Endothelial cell of umbilical vein (primary cell): ENCODE data around the gene EIF4E3. TPM values are rescaled to one million over a fixed set of nuclear protein-coding genes. Genes with fewer than 3 reads are reported as not detected.

Source experiments
- BruUV-seq: library from RNA; stranded (reverse); fragments of 400-500 nt; replicated peaks from 2 replicates; lab custom pipeline; 2021; lab: Mats Ljungman, UMichigan
- CTCF ChIA-PET: fragments of 300-600, 350-600 bp; sonication (Branson Sonifier 250); formaldehyde crosslinking; loops from one replicate; lab custom pipeline; 2021; ENCODE audit warnings: antibody characterized with exemption, inconsistent platforms; lab: Charles Lee
- POLR2A ChIA-PET: fragments of 300-600, 350-600 bp; sonication (Branson Sonifier 250); formaldehyde crosslinking; loops from one replicate; lab custom pipeline; 2021; ENCODE audit warnings: antibody characterized with exemption, inconsistent platforms; lab: Charles Lee
- DNase-seq: peaks from one replicate; pipeline ENCODE4 v3.0.0-alpha.2; 2011; ENCODE audit warnings: low read depth, low spot score
- FAIRE-seq: peaks from 2 replicates; lab custom pipeline; 2011; peaks lifted over from hg19 to GRCh38; lab: Jason Lieb, UNC
- H2AFZ ChIP-seq: 2 replicates; pipeline ENCODE4 v1.6.0; 2012; ENCODE audit warnings: low read depth, low read length, control low read depth, inconsistent platforms
- H3K27ac ChIP-seq: 2 replicates; pipeline ENCODE4 v1.5.1; 2011; ENCODE audit warnings: low read depth, mild to moderate bottlenecking, control low read depth, low read length, moderate library complexity; ENCODE audit not compliant: insufficient read depth
- H3K27me3 ChIP-seq, 2 experiments: 2 replicates each; pipeline versions ENCODE4 v1.6.0 to v1.6.1; 2011; ENCODE audit warnings: low read length in 2 of 2, mixed read lengths in 1 of 2; ENCODE audit not compliant: control insufficient read depth in 2 of 2, insufficient read depth in 2 of 2
- H3K36me3 ChIP-seq, 2 experiments: 2 replicates in 1 of 2; 3 replicates in 1 of 2; pipeline ENCODE4 v1.5.1; 2011; ENCODE audit warnings: low read length in 2 of 2, mild to moderate bottlenecking in 1 of 2, moderate library complexity in 1 of 2; ENCODE audit not compliant: control insufficient read depth in 2 of 2, insufficient read depth in 2 of 2; ENCODE audit errors: extremely low read depth in 1 of 2
- H3K4me1 ChIP-seq: 3 replicates; pipeline ENCODE4 v1.5.1; 2011; ENCODE audit warnings: mild to moderate bottlenecking, low read length; ENCODE audit not compliant: control insufficient read depth, insufficient read depth; ENCODE audit errors: extremely low read depth
- H3K4me2 ChIP-seq: 2 replicates; pipeline ENCODE4 v1.6.1; 2011; ENCODE audit warnings: low read length, control low read depth, mixed read lengths; ENCODE audit not compliant: insufficient read depth
- H3K4me3 ChIP-seq, 3 experiments: fragments of 200-600 bp in 1 of 3; sonication (generic), shearing (Covaris generic) in 1 of 3; replicated peaks in 1 of 3; 2 replicates each; pipeline ENCODE4 v1.5.1; 2011 to 2016; ENCODE audit warnings: control low read depth in 3 of 3, low read length in 3 of 3, mild to moderate bottlenecking in 2 of 3, inconsistent platforms in 1 of 3, low read depth in 1 of 3, moderate library complexity in 1 of 3; ENCODE audit not compliant: insufficient read depth in 1 of 3
- H3K79me2 ChIP-seq: 2 replicates; pipeline ENCODE4 v1.6.0; 2012; ENCODE audit warnings: low read length, inconsistent platforms; ENCODE audit not compliant: control insufficient read depth, insufficient read depth
- H3K9ac ChIP-seq: replicated peaks from 2 replicates; pipeline ENCODE3; 2011; ENCODE audit warnings: low read length, control low read depth; ENCODE audit not compliant: insufficient read depth; ENCODE audit errors: extremely low read depth
- H3K9me1 ChIP-seq: replicated peaks from 3 replicates; pipeline ENCODE4 v1.6.0; 2011; ENCODE audit warnings: mild to moderate bottlenecking, low read length; ENCODE audit not compliant: control insufficient read depth, insufficient read depth; ENCODE audit errors: extremely low read depth
- H3K9me3 ChIP-seq: replicated peaks from 2 replicates; pipeline ENCODE4 v1.5.1; 2012; ENCODE audit warnings: low read length, inconsistent platforms; ENCODE audit not compliant: control insufficient read depth, insufficient read depth
- H4K20me1 ChIP-seq: replicated peaks from 2 replicates; pipeline ENCODE3; 2011; ENCODE audit warnings: mild to moderate bottlenecking, low read length; ENCODE audit not compliant: control insufficient read depth, insufficient read depth; ENCODE audit errors: extremely low read depth
- CTCF ChIP-seq, 2 donors: IDR thresholded peaks; 1 replicate in 1 of 2; 2 replicates in 1 of 2; pipeline ENCODE4 v1.5.1; 2011; ENCODE audit warnings: low read length in 2 of 2, mild to moderate bottlenecking in 2 of 2, moderate library complexity in 2 of 2, control low read depth in 1 of 2, inconsistent platforms in 1 of 2, low read depth in 1 of 2; ENCODE audit not compliant: insufficient read depth in 1 of 2; ENCODE audit errors: extremely low read depth in 1 of 2
- EZH2 ChIP-seq: IDR thresholded peaks from 2 replicates; pipeline ENCODE4 v1.6.1; 2012; ENCODE audit warnings: borderline replicate concordance, low read depth, mild to moderate bottlenecking, moderate library complexity, low read length, inconsistent platforms; ENCODE audit not compliant: severe bottlenecking
- FOS ChIP-seq: IDR thresholded peaks from 2 replicates; pipeline ENCODE4 v1.6.1; 2011; ENCODE audit warnings: mild to moderate bottlenecking, low read length, moderate library complexity, borderline replicate concordance; ENCODE audit not compliant: insufficient read depth
- GATA2 ChIP-seq: IDR thresholded peaks from 2 replicates; pipeline ENCODE4 v1.7.0; 2011; ENCODE audit warnings: low read depth, mild to moderate bottlenecking, moderate library complexity, mixed read lengths, low read length; ENCODE audit not compliant: insufficient read length, insufficient read depth
- JUN ChIP-seq: IDR thresholded peaks from 2 replicates; pipeline ENCODE4 v1.6.1; 2011; ENCODE audit warnings: borderline replicate concordance, low read depth; ENCODE audit not compliant: insufficient read length, insufficient read depth
- MAX ChIP-seq: IDR thresholded peaks from 2 replicates; pipeline ENCODE4 v1.6.1; 2011; ENCODE audit not compliant: insufficient read depth, insufficient read length
- MYC ChIP-seq: IDR thresholded peaks from one replicate; pipeline ENCODE4 v1.6.1; 2011; ENCODE audit warnings: mild to moderate bottlenecking, low read depth, low read length
- POLR2A ChIP-seq: IDR thresholded peaks from 2 replicates; pipeline ENCODE4 v1.6.1; 2012; ENCODE audit warnings: low read depth, mild to moderate bottlenecking, control low read depth, low read length
- POLR2AphosphoS5 ChIP-seq: IDR thresholded peaks from 2 replicates; pipeline ENCODE4 v1.6.1; 2012; ENCODE audit warnings: low read depth, mild to moderate bottlenecking, control low read depth, low read length, moderate library complexity; ENCODE audit not compliant: insufficient read depth
- dilution Hi-C: fragments of 300-500 bp; cut with MboI; formaldehyde crosslinking; loops from one replicate; pipeline ENCODE4 v1.15.0; 2019; ENCODE audit warnings: low sequenced_read_pairs; ENCODE audit not compliant: extremely low pct_ligation_motif_present
- intact Hi-C: fragments of 100-400 bp; cut with micrococcal nuclease; formaldehyde crosslinking; loops from one replicate; pipeline ENCODE4 v1.10.0; 2022
- polyA plus RNA-seq, 4 experiments: library from polyadenylated mRNA; depleted of rRNA in 3 of 4; stranded (reverse) in 3 of 4; unstranded in 1 of 4; fragments of >200 nt; gene quantifications; 2 replicates each; pipeline versions ENCODE4 v1.2.1 to v1.2.3, GENCODE V29; 2011 to 2012; ENCODE audit warnings: missing spikeins in 1 of 4
- total RNA-seq: library from RNA; stranded (reverse); gene quantifications from 2 replicates; pipeline ENCODE4 v1.2.3, GENCODE V29; 2021

EIF4E3 gene
- total and polyA plus RNA-seq, 2 donors (not counting 3 experiments of a cell fraction or from before 2014, with no cell fraction given): 1.3 to 4.9 TPM

- Histone ChIP-seq H3K4me1 (no peaks in the 10 kb centered on the region), H3K27me3 (peaks cover 4 to 6% of the 10 kb centered on the region in 2 experiments), H3K9me1 (no peaks in the 10 kb centered on the region), H3K9ac (no peak overlapping the region), H4K20me1 (no peaks in the 10 kb centered on the region), H3K4me2 (no peak overlapping the region), H3K79me2 (no peaks in the 10 kb centered on the region), H3K4me3 (no peak overlapping the region), H3K9me3 (no peaks in the 10 kb centered on the region), H3K36me3 (no peaks in the 10 kb centered on the region), H2AFZ (no peak overlapping the region), H3K27ac (no peak overlapping the region)
- BruUV-seq: no TSS peak
- TF ChIP-seq MYC (no peak), EZH2 (no peak), JUN (no peak), MAX (no peak), CTCF (IDR thresholded peaks at IDR 0.05; ENCODE audit: extremely low read depth in 1 of 2, insufficient read depth in 1 of 2, low read depth in 1 of 2, low read length in 2 of 2) (no peak), GATA2 (no peak), POLR2A (no peak), POLR2AphosphoS5 (no peak), FOS (no peak)
- DNase-seq: no peak
- dilution Hi-C loops: no loop called here
- intact Hi-C loops: no loop called here
- FAIRE-seq: no peak
- CTCF ChIA-PET: interaction anchor here (1.1 kb wide), 1 partner anchor 1086 kb away, joined by 3 read pairs; no protein-coding TSS in a partner anchor
- POLR2A ChIA-PET: no interaction called here
Observed at GRCh38 chr3:71636482-71636881, 88.7 kb downstream of the EIF4E3 start.
